Skeletal muscle tissue (tissue), 4 donors: ENCODE results near the gene OGFR. TPM values are rescaled to one million over a fixed set of nuclear protein-coding genes. Genes with fewer than 3 reads are reported as not detected.

Experiments used
- H3K27ac ChIP-seq: one replicate; pipeline ENCODE4 v1.7.0; 2013; ENCODE audit warnings: mild to moderate bottlenecking, low read depth, low read length, inconsistent platforms
- H3K27me3 ChIP-seq, 3 donors: one replicate each; pipeline ENCODE4 v1.7.0; 2013; ENCODE audit warnings: low read length in 3 of 3; ENCODE audit not compliant: control insufficient read depth in 3 of 3, insufficient read depth in 3 of 3
- H3K36me3 ChIP-seq, 3 donors: one replicate each; pipeline ENCODE4 v1.7.0; 2013; ENCODE audit warnings: low read length in 3 of 3; ENCODE audit not compliant: control insufficient read depth in 3 of 3, insufficient read depth in 3 of 3
- H3K4me1 ChIP-seq, 3 donors: one replicate each; pipeline ENCODE4 v1.7.0; 2013; ENCODE audit warnings: low read length in 3 of 3, mild to moderate bottlenecking in 3 of 3; ENCODE audit not compliant: control insufficient read depth in 3 of 3, insufficient read depth in 3 of 3
- H3K4me3 ChIP-seq, 3 donors: one replicate each; pipeline ENCODE4 v1.7.0; 2013; ENCODE audit warnings: low read length in 3 of 3
- H3K9ac ChIP-seq, 3 donors: one replicate each; pipeline ENCODE4 v1.7.0; 2013; ENCODE audit warnings: low read length in 3 of 3, mild to moderate bottlenecking in 3 of 3, moderate library complexity in 2 of 3, low read depth in 1 of 3
- H3K9me3 ChIP-seq, 3 donors: one replicate each; pipeline ENCODE4 v1.7.0; 2013; ENCODE audit warnings: low read length in 3 of 3; ENCODE audit not compliant: control insufficient read depth in 3 of 3
- total RNA-seq: library from RNA; depleted of rRNA; stranded (reverse); fragments of >200 nt; gene quantifications from one replicate; pipeline ENCODE4 v1.2.3, GENCODE V29; 2014
- donor health status: Osteomylitis.

OGFR gene
- total RNA-seq, 1 donor from 2014 or later = 13.6 TPM

DNA sequence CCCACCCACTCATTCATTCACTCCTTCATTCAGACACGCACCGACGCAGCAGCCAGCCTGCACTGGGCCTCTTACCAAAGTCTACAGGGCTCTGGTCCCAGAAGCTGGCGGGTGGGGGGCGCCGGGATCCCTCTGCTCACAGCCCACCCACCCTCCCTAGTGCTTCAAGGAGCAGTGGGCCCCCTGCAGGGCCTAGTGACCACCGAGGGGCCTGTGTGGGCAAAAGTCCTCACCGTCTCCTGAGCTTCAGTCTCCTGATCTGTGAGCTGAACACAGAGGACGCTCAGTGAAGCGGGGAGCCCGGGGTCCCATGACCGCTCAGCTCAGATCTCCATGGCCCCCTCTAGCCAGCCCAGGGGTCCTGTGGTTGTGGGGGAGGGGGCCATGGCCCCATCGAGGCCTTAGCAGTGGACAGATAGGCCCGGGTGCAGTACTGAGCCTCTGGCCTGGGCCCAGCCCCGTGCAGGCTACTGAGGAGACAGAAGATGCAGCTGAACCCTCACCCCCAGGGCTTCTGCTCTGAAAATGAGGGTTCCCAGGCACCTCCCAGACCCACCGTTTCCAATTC is 41.8 kb upstream of the OGFR start:
- no peaks in the 10 kb centered on the region for H3K9me3 ChIP-seq
- H3K9ac ChIP-seq = no peak overlapping the region
- H3K27ac ChIP-seq = no peak overlapping the region
- peaks cover 26 to 66% (median 60%) of the 10 kb centered on the region in 3 donors for H3K27me3 ChIP-seq
- H3K36me3 ChIP-seq = no peaks in the 10 kb centered on the region
- H3K4me3 ChIP-seq = no peak overlapping the region
- H3K4me1 ChIP-seq = peaks cover 0 to 5% (median 0%) of the 10 kb centered on the region in 3 donors

DNA sequence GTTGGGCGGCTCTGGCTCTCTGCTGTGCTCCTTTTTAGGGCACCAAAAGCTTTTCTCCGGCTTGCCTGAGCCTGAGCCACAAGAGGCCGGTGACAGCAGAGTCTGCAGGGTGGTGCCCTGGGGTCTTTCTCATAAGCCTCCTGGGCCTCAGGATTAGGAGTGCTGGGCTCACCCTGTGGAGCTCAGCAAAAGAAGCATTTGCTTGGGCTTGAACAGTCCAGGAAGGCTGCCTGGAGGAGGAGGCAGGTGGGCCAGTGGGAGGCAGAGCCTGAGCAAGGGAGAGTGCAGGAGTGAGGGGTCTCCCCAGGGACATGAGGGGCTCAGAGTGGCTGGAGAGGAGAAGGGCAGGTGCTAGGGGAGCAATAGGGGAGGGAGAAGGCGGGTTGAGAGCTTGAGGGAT is 41.2 kb upstream of the OGFR start:
- Histone ChIP-seq H3K36me3 (no peaks in the 10 kb centered on the region), H3K27me3 (peaks cover 28 to 66% (median 57%) of the 10 kb centered on the region in 3 donors), H3K4me1 (peaks cover 0 to 5% (median 0%) of the 10 kb centered on the region in 3 donors), H3K9ac (no peak overlapping the region), H3K27ac (no peak overlapping the region), H3K9me3 (no peaks in the 10 kb centered on the region), H3K4me3 (no peak overlapping the region)

DNA sequence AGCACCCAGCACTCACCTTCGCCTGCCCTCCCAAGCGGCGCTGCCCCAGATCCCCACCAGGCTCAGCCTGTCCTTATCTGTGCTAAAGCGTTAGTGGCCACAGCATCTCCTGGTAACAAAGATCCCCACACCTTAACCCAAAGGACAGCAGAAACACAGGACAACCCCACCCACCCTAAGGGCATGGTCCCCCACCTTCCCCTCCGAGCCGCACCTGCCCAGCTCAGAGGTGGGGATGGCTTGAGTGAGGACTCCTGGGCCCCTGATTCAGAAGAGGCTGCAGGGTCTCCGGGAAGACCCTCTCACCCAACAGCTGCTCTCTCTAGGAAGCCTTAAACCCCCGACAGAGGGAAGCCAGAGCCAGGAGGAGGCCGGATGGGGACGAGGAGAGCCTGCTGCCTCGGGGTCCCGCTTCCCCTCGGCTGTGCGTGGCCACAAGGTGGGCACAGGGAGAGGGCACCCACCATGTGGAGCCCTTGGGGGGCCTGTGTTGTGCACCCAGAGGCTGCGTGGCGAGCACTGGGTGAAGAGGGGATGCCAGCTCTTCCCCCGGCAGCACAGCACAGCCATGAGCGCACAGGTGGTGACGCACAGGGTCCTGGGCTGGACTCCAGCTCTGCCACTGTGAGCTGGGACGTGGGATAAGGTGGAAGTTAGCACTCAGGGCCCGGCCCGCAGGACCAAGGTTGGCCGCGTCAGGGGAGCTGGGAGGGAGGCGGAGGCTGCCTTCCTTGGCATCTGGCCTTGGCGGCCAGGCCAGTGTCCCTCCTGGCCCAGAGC is 40.3 kb upstream of the OGFR start:
- H3K9ac ChIP-seq = no peak overlapping the region
- H3K27me3 ChIP-seq = peaks cover 32 to 67% (median 55%) of the 10 kb centered on the region in 3 donors

DNA sequence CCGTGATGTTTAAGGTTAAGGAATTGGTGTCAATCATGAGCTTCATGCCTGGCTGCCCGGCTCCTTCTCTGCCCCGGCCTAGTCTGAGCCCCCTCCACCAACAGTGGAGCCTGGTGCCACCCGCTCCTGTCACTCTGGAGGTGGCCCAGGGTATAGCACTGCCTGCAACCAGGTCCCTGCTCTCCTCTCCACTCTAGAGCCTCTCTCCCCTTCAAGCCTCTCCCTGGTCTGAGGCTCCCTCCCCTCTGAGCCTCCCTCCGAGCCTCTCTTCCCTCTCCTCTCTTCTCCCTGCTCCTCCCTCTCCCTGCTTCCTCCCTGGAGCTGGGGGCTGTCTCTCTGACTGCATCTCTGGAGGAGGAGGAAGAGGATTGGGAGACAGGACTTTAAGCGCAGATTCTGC is 39.6 kb upstream of the OGFR start:
- peaks cover 0 to 5% (median 0%) of the 10 kb centered on the region in 3 donors for H3K4me1 ChIP-seq
- peaks cover 32 to 68% (median 62%) of the 10 kb centered on the region in 3 donors for H3K27me3 ChIP-seq
- H3K36me3 ChIP-seq = no peaks in the 10 kb centered on the region
- H3K9me3 ChIP-seq = no peaks in the 10 kb centered on the region
- H3K4me3 ChIP-seq = no peak overlapping the region
- no peak overlapping the region for H3K27ac ChIP-seq
- H3K9ac ChIP-seq = no peak overlapping the region

More for the DNA sequence above, 40.3 kb upstream of the OGFR start:
- Histone ChIP-seq H3K4me1 (peaks cover 0 to 5% (median 0%) of the 10 kb centered on the region in 3 donors), H3K9me3 (no peaks in the 10 kb centered on the region), H3K4me3 (no peak overlapping the region), H3K36me3 (no peaks in the 10 kb centered on the region), H3K27ac (no peak overlapping the region)

DNA sequence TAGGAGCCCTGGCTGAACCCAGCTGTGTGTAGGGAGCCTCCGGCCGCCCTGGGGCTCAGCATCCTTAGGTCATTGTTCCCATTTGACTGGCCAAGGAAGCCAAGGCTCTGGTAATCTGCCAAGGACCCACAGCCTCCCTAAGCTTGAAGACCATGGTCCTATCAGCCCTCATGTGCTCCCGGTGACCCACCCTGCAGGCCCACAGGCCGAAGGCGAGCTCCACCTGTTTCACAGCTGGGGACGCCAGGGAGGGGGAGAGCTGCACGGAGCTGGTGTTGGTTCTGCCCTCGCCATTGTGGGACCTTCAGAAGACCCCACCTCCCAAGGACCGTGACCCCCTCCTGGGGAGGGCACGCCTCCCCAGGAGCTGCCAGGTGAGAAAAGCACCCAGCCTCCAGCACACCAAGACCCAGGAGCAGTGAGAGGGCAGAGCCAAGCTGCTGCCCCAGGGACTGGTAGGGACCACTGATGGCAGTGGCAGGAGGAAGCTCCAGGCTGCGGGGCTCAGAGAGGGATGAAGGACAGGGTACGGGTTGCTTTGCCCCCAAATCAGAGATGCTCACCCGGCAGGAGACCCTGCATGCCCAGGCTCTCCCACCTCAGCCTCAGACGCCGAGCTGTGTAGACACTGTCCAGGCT is 39.1 kb upstream of the OGFR start:
- no peak overlapping the region for H3K27ac ChIP-seq
- H3K4me3 ChIP-seq = no peak overlapping the region
- no peaks in the 10 kb centered on the region for H3K9me3 ChIP-seq
- no peak overlapping the region for H3K9ac ChIP-seq
- H3K27me3 ChIP-seq = peaks cover 32 to 70% (median 65%) of the 10 kb centered on the region in 3 donors
- H3K4me1 ChIP-seq = peaks cover 0 to 5% (median 0%) of the 10 kb centered on the region in 3 donors
- no peaks in the 10 kb centered on the region for H3K36me3 ChIP-seq

DNA sequence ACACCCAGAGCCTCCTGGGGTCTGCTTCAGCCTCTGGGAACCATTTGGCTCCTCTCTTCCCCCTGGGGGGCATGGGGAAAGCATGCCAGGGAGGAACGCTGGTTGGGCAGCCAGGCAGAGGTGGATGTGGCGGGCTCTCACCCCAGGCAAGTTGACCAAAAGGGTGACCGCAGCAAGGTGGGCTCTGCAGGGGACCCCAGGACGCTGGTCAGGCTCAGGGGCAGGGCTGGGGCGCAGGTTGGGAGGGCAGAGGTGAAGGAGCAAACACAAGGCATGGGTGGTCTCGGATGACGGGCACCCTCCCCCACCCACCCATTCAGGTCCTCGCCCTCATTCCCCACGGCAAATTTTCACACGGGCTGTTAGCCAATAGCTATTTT is 38.6 kb upstream of the OGFR start:
- no peaks in the 10 kb centered on the region for H3K36me3 ChIP-seq
- no peak overlapping the region for H3K4me3 ChIP-seq
- H3K27me3 ChIP-seq = peaks cover 37 to 70% (median 66%) of the 10 kb centered on the region in 3 donors
- H3K27ac ChIP-seq = no peak overlapping the region
- no peak overlapping the region for H3K9ac ChIP-seq
- peaks cover 0 to under 1% (median 0%) of the 10 kb centered on the region in 3 donors for H3K4me1 ChIP-seq
- H3K9me3 ChIP-seq = no peaks in the 10 kb centered on the region

DNA sequence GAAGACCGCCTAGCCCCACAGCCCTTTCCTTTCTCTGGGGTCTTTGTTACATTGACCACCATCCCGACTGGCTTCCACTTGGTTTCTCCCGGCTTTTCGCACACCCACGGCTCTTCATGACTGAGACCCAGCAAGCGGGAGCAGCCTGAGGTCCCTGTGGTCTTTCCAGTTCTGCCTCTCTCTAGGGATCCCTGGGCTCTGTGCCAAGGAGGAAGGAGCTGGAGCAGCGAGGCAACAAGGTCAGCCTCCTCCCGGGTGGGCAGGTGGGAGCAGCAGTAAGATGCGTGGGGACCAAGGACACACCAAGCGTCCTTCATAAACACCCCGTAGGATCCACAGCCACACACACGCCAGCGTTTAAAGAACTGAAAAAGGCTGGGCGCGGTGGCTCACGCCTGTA is 37.9 kb upstream of the OGFR start:
- H3K4me3 ChIP-seq = no peak overlapping the region
- no peak overlapping the region for H3K9ac ChIP-seq
- H3K36me3 ChIP-seq = no peaks in the 10 kb centered on the region
- no peaks in the 10 kb centered on the region for H3K9me3 ChIP-seq
- H3K27me3 ChIP-seq = peaks cover 44 to 72% (median 71%) of the 10 kb centered on the region in 3 donors
- peaks cover 0 to 3% (median 2%) of the 10 kb centered on the region in 3 donors for H3K4me1 ChIP-seq
- no peak overlapping the region for H3K27ac ChIP-seq

DNA sequence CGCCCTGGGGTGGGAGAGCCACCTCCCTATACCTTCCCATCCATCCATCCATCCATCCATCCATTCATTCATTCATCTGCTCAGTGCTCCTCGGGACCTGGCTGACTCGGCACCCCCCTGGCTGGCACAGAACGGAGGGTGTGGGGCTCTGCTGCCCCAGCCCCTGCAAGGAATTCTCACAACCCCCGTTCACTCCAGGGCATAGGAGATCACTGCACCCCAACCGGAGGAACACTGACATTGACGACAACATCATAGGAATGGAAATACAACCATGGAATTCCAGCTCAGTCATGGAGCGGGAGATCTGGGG is 36.4 kb upstream of the OGFR start:
- H3K4me1 ChIP-seq = peaks cover 0 to 11% (median 4%) of the 10 kb centered on the region in 3 donors
- no peak overlapping the region for H3K4me3 ChIP-seq
- H3K36me3 ChIP-seq = no peaks in the 10 kb centered on the region
- no peaks in the 10 kb centered on the region for H3K9me3 ChIP-seq
- H3K27me3 ChIP-seq = peaks cover 55 to 80% (median 70%) of the 10 kb centered on the region in 3 donors
- H3K9ac ChIP-seq = no peak overlapping the region
- H3K27ac ChIP-seq = no peak overlapping the region

DNA sequence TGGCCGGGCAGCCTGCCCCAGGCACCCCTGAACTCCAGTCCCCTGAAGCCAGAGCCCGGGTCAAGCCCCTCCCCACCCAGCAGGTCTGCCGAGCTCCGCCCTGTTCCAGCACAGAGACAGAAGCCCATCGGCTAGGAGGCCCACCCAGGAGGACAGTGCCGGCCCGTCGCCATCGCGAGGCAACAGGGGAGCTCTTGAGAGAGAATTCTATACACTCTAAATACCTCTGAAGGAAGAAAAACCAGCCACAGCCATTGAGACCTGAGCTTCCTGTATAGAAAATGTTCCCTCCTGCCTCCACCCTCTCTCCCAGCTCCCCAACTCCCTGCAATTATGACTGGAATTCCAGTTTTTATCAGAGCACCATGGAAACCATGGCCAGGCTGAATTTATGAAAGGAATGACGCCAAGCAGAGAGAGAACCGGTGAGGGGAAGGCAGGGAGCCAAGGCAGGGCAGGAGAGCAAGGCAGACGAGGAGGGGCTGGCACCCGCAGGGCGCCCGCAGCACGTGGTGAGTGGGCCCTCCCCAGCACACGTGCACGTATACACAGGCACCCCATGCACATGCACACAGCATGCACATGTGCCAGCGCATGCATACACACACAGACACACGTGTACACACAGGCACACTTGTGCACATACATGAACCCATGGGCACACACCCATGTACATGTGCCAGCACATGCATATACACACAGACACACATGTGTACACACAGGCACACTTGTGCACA is 35.9 kb upstream of the OGFR start:
- peaks cover 60 to 83% (median 71%) of the 10 kb centered on the region in 3 donors for H3K27me3 ChIP-seq
- no peak overlapping the region for H3K4me3 ChIP-seq
- H3K9me3 ChIP-seq = no peaks in the 10 kb centered on the region
- no peak overlapping the region for H3K27ac ChIP-seq
- no peak overlapping the region for H3K9ac ChIP-seq
- H3K4me1 ChIP-seq = peaks cover 0 to 11% (median 4%) of the 10 kb centered on the region in 3 donors
- H3K36me3 ChIP-seq = no peaks in the 10 kb centered on the region
